Measurements from ENCODE around the gene NOSTRIN. TPM values are rescaled to one million over a fixed set of nuclear protein-coding genes. Genes with fewer than 3 reads are reported as not detected.
"Not testable (repeated sequence)": the region's sequence is repeated elsewhere in the genome, so short reads cannot be mapped to it uniquely, and the experiment has no call there.

The NOSTRIN gene
- total and polyA plus RNA-seq, 4 experiments from 2014 or later = not detected

- Mint-ChIP-seq H3K4me1 (no peaks in the 10 kb centered on the region), H3K36me3 (peaks cover 14 to 21% of the 10 kb centered on the region in 2 donors), H3K27me3 (no peaks in the 10 kb centered on the region), H3K4me3 (no peak overlapping the region), H3K9me3 (no peaks in the 10 kb centered on the region), H3K27ac (no peak overlapping the region)
- Histone ChIP-seq H3K27me3 (ENCODE audit: insufficient read depth, low read length) (no peaks in the 10 kb centered on the region), H3K9me3 (ENCODE audit: control insufficient read depth in 1 of 2, low read length in 2 of 2) (no peaks in the 10 kb centered on the region), H3K27ac (ENCODE audit: low read depth, low read length) (no peak overlapping the region), H3K4me1 (ENCODE audit: insufficient read depth, low read length) (no peaks in the 10 kb centered on the region), H3K4me3 (ENCODE audit: low read length in 2 of 2) (no peak overlapping the region), H3K36me3 (ENCODE audit: insufficient read depth, low read length) (no peaks in the 10 kb centered on the region)
- POLR2A ChIA-PET (ENCODE audit: partially characterized antibody) = no interaction called here
- CTCF ChIA-PET (ENCODE audit: partially characterized antibody) = interaction anchor here (2.2 kb wide), 1 partner anchor 421 kb away, joined by 7 read pairs; no protein-coding TSS in a partner anchor
- intact Hi-C loops (cut with micrococcal nuclease) = no loop called here
- DNase-seq = no peak
Observed at GRCh38 chr2:168767258-168767657, 35.2 kb upstream of the NOSTRIN start.

- H3K27ac Mint-ChIP-seq; CTCF ChIA-PET (ENCODE audit: partially characterized antibody); H3K9me3 Mint-ChIP-seq; H3K27me3 ChIP-seq (ENCODE audit: insufficient read depth, low read length); H3K4me1 Mint-ChIP-seq; H3K36me3 ChIP-seq (ENCODE audit: insufficient read depth, low read length); DNase-seq; POLR2A ChIA-PET (ENCODE audit: partially characterized antibody); H3K27ac ChIP-seq (ENCODE audit: low read depth, low read length); H3K4me1 ChIP-seq (ENCODE audit: insufficient read depth, low read length); H3K9me3 ChIP-seq (ENCODE audit: control insufficient read depth in 1 of 2, low read length in 2 of 2); H3K4me3 Mint-ChIP-seq; H3K4me3 ChIP-seq (ENCODE audit: low read length in 2 of 2); intact Hi-C loops (cut with micrococcal nuclease); H3K27me3 Mint-ChIP-seq: not testable (repeated sequence)
- H3K36me3 Mint-ChIP-seq = peaks cover 14 to 21% of the 10 kb centered on the region in 2 donors
Observed at GRCh38 chr2:168768357-168768756, 34.1 kb upstream of the NOSTRIN start.

- Mint-ChIP-seq H3K4me1 (no peaks in the 10 kb centered on the region), H3K27ac (no peak overlapping the region), H3K9me3 (peaks cover 0 to 7% (median 3%) of the 10 kb centered on the region in 8 donors), H3K27me3 (no peaks in the 10 kb centered on the region), H3K4me3 (no peak overlapping the region), H3K36me3 (peaks cover 12 to 27% of the 10 kb centered on the region in 2 donors)
- POLR2A ChIA-PET (ENCODE audit: partially characterized antibody) = no interaction called here
- Histone ChIP-seq H3K9me3 (ENCODE audit: control insufficient read depth in 1 of 2, low read length in 2 of 2) (no peaks in the 10 kb centered on the region), H3K27ac (ENCODE audit: low read depth, low read length) (no peak overlapping the region), H3K36me3 (ENCODE audit: insufficient read depth, low read length) (no peaks in the 10 kb centered on the region), H3K4me1 (ENCODE audit: insufficient read depth, low read length) (no peaks in the 10 kb centered on the region), H3K27me3 (ENCODE audit: insufficient read depth, low read length) (no peaks in the 10 kb centered on the region), H3K4me3 (ENCODE audit: low read length in 2 of 2) (no peak overlapping the region)
- CTCF ChIA-PET (ENCODE audit: partially characterized antibody) = interaction anchor here (1.1 to 1.8 kb wide), 2 partner anchors 13 to 434 kb away, joined by 4 to 5 read pairs; no protein-coding TSS in a partner anchor
- no peak for DNase-seq
- intact Hi-C loops (cut with micrococcal nuclease) = loop anchor here (5.0 kb wide), 1 partner anchor 152 kb away; no protein-coding TSS in a partner anchor
Observed at GRCh38 chr2:168770796-168771195, 31.6 kb upstream of the NOSTRIN start.

GRCh38 chr2:168772704-168773103, 29.7 kb upstream of the NOSTRIN start:
- H3K4me3 ChIP-seq (ENCODE audit: low read length in 2 of 2) = no peak overlapping the region
- no peaks in the 10 kb centered on the region for H3K36me3 ChIP-seq (ENCODE audit: insufficient read depth, low read length)
- H3K4me1 ChIP-seq (ENCODE audit: insufficient read depth, low read length) = no peaks in the 10 kb centered on the region
- Mint-ChIP-seq H3K27me3 (no peaks in the 10 kb centered on the region), H3K36me3 (peaks cover 2 to 24% of the 10 kb centered on the region in 2 donors), H3K4me1 (no peaks in the 10 kb centered on the region), H3K9me3 (peaks cover 0 to 11% (median 6%) of the 10 kb centered on the region in 8 donors), H3K27ac (no peak overlapping the region), H3K4me3 (no peak overlapping the region)
- H3K9me3 ChIP-seq (ENCODE audit: control insufficient read depth in 1 of 2, low read length in 2 of 2) = no peaks in the 10 kb centered on the region
- ChIA-PET POLR2A (ENCODE audit: partially characterized antibody) (no interaction called here), CTCF (ENCODE audit: partially characterized antibody) (interaction anchor here (1.1 kb wide), 1 partner anchor 436 kb away, joined by 3 read pairs; no protein-coding TSS in a partner anchor)
- H3K27me3 ChIP-seq (ENCODE audit: insufficient read depth, low read length) = no peaks in the 10 kb centered on the region
- no peak for DNase-seq
- no peak overlapping the region for H3K27ac ChIP-seq (ENCODE audit: low read depth, low read length)
- intact Hi-C loops (cut with micrococcal nuclease) = loop anchor here (5.0 kb wide), 1 partner anchor 150 kb away; no protein-coding TSS in a partner anchor

- H3K4me1 ChIP-seq (ENCODE audit: insufficient read depth, low read length) = no peaks in the 10 kb centered on the region
- no peak for DNase-seq
- POLR2A ChIA-PET (ENCODE audit: partially characterized antibody) = no interaction called here
- CTCF ChIA-PET (ENCODE audit: partially characterized antibody) = interaction anchor here (1.1 kb wide), 1 partner anchor 436 kb away, joined by 3 read pairs; no protein-coding TSS in a partner anchor
- intact Hi-C loops (cut with micrococcal nuclease) = loop anchor here (5.0 kb wide), 1 partner anchor 149 kb away; no protein-coding TSS in a partner anchor
- H3K4me3 ChIP-seq (ENCODE audit: low read length in 2 of 2) = no peak overlapping the region
- no peak overlapping the region for H3K27ac Mint-ChIP-seq
- H3K9me3 ChIP-seq (ENCODE audit: control insufficient read depth in 1 of 2, low read length in 2 of 2) = no peaks in the 10 kb centered on the region
- no peaks in the 10 kb centered on the region for H3K36me3 ChIP-seq (ENCODE audit: insufficient read depth, low read length)
- peaks cover 0 to 24% of the 10 kb centered on the region in 2 donors for H3K36me3 Mint-ChIP-seq
- no peak overlapping the region for H3K4me3 Mint-ChIP-seq
- no peak overlapping the region for H3K27ac ChIP-seq (ENCODE audit: low read depth, low read length)
- no peaks in the 10 kb centered on the region for H3K4me1 Mint-ChIP-seq
- H3K27me3 ChIP-seq (ENCODE audit: insufficient read depth, low read length) = no peaks in the 10 kb centered on the region
- H3K27me3 Mint-ChIP-seq = no peaks in the 10 kb centered on the region
- peaks cover 0 to 11% (median 6%) of the 10 kb centered on the region in 8 donors for H3K9me3 Mint-ChIP-seq
Observed at GRCh38 chr2:168773128-168773527, 29.3 kb upstream of the NOSTRIN start.

- Mint-ChIP-seq H3K27ac (no peak overlapping the region), H3K9me3 (peaks cover 0 to 11% (median 6%) of the 10 kb centered on the region in 8 donors), H3K4me1 (no peaks in the 10 kb centered on the region), H3K27me3 (no peaks in the 10 kb centered on the region), H3K36me3 (peaks cover 0 to 24% of the 10 kb centered on the region in 2 donors), H3K4me3 (no peak overlapping the region)
- H3K4me3 ChIP-seq (ENCODE audit: low read length in 2 of 2) = no peak overlapping the region
- no peaks in the 10 kb centered on the region for H3K4me1 ChIP-seq (ENCODE audit: insufficient read depth, low read length)
- no peaks in the 10 kb centered on the region for H3K36me3 ChIP-seq (ENCODE audit: insufficient read depth, low read length)
- intact Hi-C loops (cut with micrococcal nuclease) = loop anchor here (5.0 kb wide), 1 partner anchor 148 kb away; no protein-coding TSS in a partner anchor
- no peak for DNase-seq
- no peaks in the 10 kb centered on the region for H3K9me3 ChIP-seq (ENCODE audit: control insufficient read depth in 1 of 2, low read length in 2 of 2)
- H3K27me3 ChIP-seq (ENCODE audit: insufficient read depth, low read length) = no peaks in the 10 kb centered on the region
- H3K27ac ChIP-seq (ENCODE audit: low read depth, low read length) = no peak overlapping the region
- ChIA-PET CTCF (ENCODE audit: partially characterized antibody) (interaction anchor here (0.6 to 1.1 kb wide), 3 partner anchors 8 to 15 kb away, joined by 3 to 4 read pairs (median 3); no protein-coding TSS in a partner anchor), POLR2A (ENCODE audit: partially characterized antibody) (no interaction called here)
Observed at GRCh38 chr2:168773719-168774521, 28.5 kb upstream of the NOSTRIN start.

GRCh38 chr2:168775837-168776236, 26.6 kb upstream of the NOSTRIN start:
- H3K9me3 ChIP-seq (ENCODE audit: control insufficient read depth in 1 of 2, low read length in 2 of 2) = no peaks in the 10 kb centered on the region
- no peaks in the 10 kb centered on the region for H3K27me3 Mint-ChIP-seq
- H3K27me3 ChIP-seq (ENCODE audit: insufficient read depth, low read length) = no peaks in the 10 kb centered on the region
- H3K36me3 ChIP-seq (ENCODE audit: insufficient read depth, low read length) = no peaks in the 10 kb centered on the region
- ChIA-PET CTCF (ENCODE audit: partially characterized antibody) (no interaction called here), POLR2A (ENCODE audit: partially characterized antibody) (no interaction called here)
- H3K4me1 ChIP-seq (ENCODE audit: insufficient read depth, low read length) = no peaks in the 10 kb centered on the region
- H3K4me3 Mint-ChIP-seq = no peak overlapping the region
- H3K27ac Mint-ChIP-seq = no peak overlapping the region
- H3K27ac ChIP-seq (ENCODE audit: low read depth, low read length) = no peak overlapping the region
- H3K4me3 ChIP-seq (ENCODE audit: low read length in 2 of 2) = no peak overlapping the region
- no peak for DNase-seq
- H3K36me3 Mint-ChIP-seq = peaks cover 0 to 14% of the 10 kb centered on the region in 2 donors
- intact Hi-C loops (cut with micrococcal nuclease) = no loop called here
- no peaks in the 10 kb centered on the region for H3K4me1 Mint-ChIP-seq
- H3K9me3 Mint-ChIP-seq = peaks cover 0 to 11% (median 6%) of the 10 kb centered on the region in 8 donors

Data from CD4-positive, alpha-beta memory T cell (primary cell).